ENCODE data around the gene RAB3A.
"Not testable (repeated sequence)": the region's sequence is repeated elsewhere in the genome, so short reads cannot be mapped to it uniquely, and the experiment has no call there.

RAB3A gene

DNA sequence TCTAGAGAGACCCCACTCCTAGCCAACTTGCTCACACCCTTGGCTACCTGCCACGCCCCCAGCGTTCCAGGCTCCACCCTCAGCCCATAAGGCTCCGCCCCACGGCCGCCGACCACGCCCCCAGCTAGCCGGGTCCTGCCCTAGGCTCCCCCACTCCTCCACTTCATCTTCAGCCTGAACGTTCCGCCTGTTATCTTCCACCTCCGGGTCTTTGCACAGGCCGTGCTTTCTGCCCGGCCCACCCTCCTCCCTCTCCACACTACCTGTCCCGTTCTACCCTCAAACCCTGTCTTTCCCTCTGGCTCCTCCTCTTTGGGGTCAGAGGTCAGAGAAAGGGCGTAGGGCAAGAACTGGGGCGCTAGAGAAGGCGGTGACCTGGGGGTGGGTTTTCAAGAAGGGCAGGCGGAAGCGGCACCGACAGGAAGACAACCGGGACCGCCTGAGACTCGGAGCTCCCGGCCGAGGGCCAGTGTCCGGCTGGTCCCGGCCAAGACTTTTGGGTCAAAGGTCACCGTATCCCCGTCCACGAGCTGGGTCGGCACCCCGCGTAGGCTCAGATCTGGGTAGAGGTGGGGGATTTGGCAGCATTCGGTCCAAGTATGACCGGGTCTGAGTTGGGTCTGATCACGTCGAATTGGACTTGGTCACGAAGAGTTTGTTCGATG is 20.1 kb upstream of the RAB3A start:
- DNase-seq, result peak in 1 of 2 experiments; percentile 17

DNA sequence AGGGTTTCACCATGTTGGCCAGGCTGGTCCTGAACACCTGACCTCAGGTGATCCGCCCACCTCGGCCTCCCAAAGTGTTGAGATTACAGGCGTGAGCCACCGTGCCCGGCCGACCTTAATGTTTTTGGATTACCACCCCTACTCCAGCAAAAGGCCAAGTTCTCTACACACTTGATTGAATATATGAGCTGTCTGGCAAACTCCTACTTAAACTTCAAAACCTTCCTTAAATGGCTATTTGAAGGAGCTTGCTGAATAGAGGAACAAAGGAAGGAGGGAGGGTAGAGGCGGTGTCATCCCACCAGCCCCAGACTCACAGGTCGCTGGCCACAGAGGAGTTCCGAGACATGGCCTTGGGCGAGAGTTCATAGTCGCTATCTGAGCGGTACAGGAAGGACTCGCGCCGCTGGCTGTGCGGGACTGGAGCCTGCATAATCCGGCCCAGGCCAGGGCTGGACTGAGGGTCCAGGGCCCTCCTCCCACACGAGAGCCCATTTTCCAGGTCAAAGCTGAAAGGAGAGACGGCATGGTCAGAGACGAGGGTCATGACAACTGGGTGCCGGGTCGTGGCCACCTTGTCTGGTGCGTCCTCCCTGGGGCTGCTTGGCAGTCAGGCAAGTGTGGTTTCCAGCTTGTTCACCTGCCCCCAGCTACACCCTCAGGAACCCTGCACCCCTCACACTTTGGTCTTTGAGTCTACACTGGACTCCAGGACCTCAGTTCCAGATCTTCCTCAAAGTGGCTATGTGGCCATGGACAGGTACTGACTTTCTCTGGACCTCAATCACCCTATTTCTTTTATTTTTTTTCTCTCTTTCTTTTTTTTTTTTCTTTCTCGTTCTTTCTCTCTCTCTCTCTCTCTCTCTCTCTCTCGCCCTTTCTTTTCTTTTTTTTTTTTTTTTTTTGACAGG is 18.2 kb upstream of the RAB3A start:
- DNase-seq, result no peak

DNA sequence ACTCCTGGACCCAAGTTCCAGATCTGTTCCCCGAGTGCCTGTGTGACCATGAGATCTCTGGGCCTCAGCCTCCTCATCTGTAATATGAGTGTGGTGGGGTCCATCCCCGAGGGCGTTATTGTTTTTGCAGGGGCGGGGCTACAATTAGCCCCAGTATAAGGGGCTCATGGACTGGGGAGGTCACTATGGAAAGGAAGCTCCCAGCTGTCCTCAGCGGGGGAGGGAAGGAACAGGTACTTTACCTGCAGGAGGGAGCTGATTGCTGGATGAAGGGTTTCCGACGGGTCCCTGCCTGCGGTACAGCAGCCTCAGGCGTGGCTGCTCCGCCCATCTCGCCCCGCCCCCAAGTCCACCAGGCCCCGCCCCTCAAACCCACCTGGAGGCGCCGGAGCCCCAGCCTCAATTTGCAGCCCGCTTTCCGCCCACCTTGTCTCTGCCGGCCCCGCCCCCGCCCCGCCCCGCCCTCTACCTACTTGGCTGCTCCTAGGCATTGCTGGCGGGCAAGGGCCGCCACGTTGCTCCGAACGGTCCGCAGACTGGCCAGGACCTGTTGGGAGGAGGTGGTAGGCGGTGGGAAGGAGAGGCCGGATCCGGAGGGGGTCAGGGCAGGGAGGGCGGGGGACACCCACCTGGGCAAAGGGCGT is 16.9 kb upstream of the RAB3A start:
- DNase-seq, result no peak

DNA sequence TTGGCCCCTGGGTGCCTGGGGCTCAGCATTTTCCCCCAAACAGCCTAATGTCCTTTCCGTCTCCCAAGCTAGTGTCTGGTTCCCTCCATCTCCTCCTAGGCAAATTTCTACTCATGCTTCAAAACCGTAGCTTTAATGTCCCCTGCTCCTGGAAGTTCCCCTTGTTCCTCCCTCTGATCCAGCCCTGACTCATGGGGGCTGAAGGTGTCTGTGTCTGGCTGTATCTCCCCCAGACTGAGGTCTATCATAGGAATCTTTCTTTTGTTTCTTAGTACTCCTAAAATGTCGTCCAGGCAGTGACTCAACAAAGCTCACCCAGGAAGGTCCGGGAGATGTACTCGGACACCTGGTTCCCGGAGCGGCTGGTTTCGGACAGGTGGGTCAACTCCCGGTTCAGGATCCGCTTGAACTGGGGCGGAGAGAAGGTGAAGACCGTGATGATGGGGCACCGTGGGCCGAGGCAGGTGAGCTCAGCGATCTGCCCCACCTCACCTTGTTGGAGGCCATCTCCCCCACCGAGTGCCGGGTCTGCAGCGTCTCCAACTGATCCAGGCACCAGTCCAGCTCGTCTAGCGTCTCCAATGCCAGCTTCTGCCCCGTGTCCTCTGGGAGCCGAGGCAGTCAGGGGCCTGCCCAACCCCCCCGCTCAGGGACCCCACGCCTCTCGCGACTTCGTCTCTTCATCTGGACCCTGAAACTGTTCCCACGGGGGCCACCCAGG is 16.2 kb upstream of the RAB3A start:
- no peak for DNase-seq

DNA sequence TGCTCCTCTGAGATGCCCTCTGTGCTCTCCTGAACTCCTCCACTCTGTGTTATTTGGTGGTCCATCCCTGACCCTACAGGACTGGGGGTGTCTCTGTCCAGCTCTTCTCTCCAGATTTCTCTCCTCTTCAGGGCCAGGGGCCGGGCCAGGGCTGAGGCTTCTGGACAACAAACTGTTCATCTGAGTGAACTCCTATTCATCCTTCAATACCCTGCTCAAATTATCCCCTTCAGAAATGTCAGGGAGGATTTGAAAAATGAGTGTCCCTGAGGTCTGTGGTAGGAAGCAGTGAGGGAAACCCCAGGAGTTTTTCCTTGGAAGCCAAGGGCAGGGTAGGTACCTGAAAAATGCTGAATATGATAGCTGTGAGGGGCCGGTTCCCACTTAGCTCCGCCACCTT is 14.8 kb upstream of the RAB3A start:
- no peak for DNase-seq

DNA sequence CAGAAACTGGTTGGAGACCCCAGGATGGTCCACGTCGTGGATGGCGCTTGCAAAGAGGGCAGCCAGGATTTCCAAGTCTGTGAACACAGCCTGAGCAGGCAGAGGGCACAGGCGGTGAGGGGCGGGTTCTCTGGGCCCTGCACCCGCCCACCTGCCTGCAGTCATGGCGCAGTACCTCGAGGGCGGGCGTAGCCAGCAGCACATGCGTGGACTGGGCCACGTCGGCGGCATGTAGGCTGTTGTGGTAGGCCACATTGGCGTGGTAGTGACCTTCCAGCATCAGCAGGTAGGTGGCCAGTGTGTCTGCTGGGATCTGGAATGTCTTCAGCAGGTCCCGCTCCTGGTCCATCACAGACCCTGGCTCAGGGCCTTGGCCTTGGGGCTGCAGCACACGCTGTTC is 14.3 kb upstream of the RAB3A start:
- no peak for DNase-seq

DNA sequence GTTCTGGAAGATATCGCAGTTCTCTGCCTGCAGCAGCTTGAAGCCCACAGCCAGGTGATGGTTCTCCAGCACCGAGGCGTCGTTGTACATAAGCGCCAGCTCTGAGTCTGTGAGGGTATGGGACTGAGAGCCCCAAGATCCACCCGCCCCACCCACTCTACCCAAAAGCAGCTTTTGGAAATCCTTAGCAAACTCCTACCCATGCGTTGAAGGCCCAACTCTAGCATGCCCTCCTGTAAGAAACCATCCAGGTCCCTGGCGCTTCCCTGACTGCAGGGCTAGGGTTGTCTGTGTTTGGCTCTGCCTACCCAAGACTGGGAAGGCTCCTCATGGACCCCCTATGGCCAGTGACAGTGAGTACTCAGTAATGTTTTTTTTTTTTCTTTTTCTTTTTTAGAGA is 12.9 kb upstream of the RAB3A start:
- DNase-seq, result no peak

DNA sequence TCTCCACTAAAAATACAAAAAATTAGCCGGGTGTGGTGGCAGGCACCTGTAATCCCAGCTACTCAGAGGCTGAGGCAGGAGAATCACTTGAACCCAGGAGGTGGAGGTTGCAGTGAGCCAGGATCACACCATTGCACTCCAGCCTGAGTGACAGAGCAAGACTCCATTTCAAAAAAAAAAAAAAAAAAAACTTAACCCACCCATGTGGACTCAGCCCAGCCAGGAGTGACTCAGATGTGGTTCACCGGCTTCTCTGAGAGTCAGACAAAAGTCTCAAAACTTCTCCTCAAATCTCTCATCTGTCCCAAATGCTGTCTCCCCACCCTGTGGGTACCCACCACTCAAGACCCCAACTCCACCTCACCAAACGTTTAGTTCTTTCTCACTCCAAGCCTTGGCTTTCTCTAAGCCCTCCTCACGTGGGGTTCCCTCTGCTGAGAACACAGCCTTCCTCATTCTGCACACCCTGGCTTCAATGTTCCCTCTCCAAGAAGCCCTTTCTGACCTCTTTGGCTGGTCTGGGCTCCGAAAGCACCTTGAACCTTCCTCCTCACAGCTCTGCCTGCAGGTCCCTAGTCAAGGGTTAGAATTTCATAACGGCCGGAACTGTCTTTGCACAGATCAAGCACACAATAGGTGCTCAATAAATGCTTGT is 11.1 kb upstream of the RAB3A start:
- DNase-seq, result no peak

DNA sequence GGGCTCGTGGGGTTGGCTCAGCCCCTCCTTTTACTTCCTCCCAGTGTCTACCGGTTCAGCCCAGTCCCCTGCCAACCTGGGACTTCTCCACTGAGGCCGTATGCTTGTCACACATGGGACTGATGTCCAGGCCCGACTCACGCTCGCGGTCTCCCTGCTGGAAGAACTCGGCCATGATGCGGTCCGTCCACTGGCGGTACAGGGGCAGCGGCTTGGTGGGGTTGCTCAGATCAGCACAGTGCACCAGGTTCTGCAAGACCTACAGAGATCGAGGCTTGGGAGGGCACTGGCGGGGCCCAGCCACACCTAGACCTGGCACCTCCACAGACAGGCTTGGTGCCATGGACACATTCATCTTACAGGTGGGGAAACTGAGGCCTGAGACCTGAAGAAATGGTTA is 7.8 kb upstream of the RAB3A start:
- DNase-seq, result no peak

DNA sequence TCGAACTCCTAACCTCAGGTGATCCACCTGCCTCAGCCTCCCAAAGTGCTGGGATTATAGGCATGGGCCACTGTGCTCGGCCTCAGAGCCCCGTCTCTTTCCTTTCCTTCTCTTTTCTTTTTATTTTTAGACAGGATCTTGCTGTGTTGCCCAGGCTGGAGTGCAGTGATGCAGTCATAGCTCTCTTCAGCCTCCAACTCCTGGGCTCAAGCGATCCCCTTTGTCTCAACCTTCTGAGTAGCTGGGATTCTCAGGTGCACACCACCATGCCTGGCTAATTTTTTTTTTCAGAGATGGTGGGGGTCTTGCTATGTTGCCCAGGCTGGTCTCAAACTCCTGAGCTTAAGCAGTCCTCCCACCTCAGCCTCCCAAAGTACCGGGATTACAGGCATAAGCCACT is 6.1 kb upstream of the RAB3A start:
- not testable (repeated sequence) for DNase-seq

DNA sequence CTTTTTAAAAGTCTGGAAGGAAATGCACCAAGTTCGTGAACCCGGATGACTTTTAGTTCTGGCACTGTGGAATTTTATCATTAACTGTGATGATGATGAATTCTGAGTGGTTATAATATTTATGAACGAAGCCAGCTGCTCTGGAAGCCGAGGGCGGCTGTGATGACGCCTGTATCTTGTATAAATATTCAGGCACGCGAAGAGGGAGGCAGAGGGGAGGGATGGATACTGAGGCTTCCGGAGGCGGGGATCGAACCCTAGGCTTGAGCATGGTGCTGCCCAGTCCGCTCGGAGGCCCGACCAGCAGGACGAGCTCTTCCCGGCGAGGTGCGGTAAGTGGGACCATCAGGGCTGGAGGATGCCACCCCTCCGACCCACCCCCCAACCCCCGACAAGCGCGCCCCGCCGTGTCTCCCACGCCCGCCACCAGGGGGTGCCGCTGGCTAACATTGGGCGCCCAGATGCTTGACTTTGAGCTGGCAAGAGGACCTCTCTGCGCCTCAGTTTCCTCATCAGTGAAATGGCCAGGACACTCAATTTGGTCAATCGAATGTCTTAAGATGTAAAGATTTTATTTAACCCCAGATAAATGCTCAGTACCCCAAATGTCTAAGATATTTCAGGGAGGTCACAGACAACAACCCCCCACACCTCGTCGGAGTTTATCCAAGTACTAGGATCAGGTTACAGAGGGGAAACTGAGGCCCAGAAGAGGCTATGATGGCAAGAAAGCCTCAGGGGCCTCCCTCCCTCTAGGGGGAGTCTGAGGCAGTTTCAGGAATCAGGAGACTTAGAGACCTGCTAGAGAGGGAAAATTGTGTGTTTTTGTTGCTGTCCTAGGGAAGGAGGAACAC is 4.5 kb upstream of the RAB3A start:
- no peak for DNase-seq

DNA sequence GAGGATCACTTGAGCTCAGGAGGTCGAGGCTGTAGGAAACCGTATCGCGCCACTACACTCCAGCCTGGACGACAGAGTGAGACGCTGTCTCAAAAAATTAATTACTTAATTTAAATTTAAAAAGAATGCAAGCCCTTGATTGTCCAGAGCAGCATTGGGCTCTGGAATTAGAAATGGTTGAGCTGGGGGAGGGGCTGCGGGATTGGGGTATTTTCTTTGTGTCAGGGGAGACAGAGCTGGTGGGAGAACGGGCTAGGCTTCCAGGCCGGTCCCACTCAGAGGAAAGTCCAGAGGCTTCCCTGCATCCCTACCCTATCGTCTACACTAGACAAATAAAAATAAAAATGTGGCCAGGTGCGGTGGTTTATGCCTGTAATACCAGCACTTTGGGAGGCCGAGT is 2.2 kb upstream of the RAB3A start:
- DNase-seq, result no peak

DNA sequence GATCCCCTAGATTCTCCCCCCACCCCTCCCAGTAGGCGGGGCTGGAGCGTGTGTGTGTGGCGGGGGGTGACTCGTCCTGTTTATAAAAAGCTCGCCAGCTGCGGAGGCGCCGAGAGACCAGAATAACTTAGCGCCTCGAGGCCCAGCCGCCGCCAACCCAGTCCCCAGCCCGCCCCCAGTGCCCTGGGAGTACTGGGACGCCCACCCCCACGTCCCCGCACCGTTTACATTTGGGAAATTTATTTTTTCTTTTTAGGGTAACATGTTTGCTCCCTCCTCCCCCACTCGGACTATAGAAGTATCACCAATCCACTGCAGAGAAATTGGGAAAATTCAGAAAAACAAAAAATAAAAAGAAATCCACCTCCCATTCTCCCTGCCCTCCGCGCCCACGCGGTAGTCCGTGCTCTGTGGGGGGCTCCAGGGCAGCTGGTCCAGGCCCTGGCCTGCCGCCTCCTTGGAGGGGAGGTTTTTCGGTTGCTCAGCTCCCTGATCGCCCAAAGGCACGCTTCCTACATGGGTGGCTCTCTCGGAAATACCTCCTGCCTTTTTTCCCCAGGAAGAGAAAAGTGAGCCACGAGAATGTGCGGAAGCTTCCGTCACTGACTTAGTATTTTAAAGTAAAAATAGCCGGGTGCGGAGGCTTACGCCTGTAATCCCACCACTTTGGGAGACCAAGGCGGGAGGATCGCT is 1.5 kb upstream of the RAB3A start:
- DNase-seq, result peak; percentile 46 to 54

DNA sequence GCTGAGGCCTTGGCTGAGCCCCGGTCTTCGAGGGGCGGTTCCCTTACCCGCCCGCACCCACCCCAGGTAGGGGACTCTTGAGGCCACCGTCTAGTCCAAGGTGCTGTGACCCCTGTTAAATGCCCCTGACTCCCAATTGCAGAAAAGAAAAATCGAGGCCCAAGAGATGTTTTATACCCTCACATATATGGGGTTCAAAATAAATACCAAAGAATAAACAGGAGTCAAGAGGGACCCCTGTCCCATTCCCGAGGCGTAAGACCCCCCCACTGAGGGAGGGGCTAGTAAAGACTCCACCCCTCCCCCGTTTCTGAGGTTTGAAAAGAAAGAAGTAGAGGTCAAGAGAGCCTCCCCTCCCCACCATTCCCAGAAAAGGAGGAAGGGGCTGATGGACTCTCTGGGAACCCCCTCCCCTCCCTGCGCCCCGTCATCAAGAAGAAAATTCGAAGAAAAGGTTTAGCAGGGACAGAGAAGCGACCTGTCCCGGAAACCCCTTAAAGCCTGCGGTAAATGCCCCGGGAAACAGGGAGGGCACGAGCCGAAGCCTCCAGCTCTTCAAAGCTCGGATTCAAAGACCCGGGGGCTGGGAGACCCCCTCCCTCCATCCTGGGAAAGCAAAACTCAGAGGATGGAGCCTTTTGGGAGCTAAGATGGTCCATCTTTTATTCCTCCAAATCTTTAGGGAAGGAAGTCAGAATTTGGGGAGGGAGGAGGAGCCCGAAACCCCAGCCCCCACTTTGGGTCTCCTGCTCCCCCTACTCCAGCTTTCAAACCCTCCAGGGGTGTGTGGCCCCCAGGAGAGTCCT is 755 bp upstream of the RAB3A start:
- peak; percentile 77 to 80 for DNase-seq

DNA sequence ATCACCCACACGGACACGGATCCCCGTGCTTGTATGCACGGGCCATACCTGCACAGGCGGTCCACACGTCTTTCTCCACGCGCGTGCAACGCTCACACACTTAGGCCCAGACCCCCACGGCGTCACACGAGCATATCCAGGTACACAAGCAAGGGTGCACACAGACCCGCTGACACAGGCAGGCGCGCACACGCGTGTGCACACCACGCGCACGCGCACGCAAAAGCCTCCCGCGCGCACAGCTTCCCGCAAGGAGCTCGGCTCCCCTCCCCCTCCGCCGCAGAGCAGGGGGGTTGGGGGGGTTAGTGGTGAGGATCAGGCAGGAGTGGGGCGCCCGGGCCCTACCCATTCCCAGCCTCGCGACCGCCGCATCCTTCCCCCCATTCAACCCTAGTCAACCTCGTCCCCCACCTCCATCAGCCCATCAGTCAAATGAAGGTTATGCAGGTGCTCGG is 407 bp downstream of the RAB3A start:
- DNase-seq, result peak; percentile 27 to 49

DNA sequence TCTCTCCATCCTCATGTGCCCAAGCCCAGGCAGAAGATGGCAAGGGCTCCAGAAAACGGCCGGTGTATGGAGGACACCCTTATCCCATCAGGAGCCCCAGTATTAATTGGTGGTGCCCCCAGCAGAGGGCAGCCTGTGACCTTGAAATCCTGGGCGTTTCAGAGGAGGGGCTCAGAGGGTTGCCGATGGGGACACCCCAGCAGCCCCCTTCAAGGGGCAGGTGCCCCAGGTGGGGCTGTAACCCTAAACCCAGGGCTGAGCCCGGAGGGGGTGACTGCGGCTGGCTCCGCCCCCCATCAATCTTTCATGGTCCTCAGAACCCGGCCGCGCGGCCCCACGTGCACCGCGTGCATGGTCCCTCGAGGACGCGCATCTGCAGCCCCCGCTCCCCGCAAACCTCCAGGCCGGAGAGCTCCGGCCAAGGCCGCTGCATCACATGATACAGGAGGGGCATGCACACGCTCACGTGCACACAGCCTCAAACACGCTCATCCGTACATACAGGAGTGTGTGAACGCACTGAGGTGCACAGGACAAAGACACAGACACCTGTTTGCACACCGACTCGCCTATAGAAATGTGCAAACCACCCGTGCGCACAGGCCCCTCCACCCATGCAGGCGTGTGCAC is 949 bp downstream of the RAB3A start:
- DNase-seq, result peak in 1 of 2 experiments; percentile 41

DNA sequence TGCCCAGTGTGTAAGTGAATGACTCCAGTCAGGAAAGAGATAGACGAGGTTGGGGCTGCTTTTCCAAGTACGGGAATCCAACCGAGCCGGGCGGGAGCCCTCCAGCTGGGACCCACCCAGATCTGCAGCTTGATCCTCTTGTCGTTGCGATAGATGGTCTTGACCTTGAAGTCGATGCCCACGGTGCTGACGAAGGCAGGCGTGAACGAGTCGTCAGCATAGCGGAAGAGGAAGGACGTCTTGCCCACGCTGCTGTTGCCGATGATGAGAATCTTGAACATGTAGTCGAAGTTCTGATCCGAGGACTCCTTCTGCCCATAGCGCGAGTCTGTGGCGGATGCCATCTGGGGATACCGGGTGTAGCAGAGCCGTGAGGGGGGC is 1.5 kb downstream of the RAB3A start:
- DNase-seq, result no peak

DNA sequence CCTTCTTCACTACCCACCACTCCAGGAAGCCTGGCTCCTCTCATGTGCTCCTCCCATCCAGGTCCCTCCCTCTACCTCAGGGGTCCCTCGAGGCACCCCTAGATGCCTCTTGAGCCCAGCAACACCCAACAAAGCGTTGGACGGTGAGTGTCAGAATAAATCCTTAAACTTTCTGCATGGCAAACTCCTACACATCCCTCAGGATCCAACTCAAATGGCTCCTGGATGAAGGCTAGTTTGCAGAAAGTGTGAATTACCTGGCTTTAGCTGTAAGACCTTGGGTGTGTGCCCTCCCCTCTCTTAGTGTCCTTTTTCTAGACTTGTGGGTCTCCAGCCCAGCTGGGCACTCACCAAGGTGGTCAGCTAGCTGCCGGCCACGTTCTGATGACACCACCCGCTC is 5.5 kb downstream of the RAB3A start:
- DNase-seq, result no peak

DNA sequence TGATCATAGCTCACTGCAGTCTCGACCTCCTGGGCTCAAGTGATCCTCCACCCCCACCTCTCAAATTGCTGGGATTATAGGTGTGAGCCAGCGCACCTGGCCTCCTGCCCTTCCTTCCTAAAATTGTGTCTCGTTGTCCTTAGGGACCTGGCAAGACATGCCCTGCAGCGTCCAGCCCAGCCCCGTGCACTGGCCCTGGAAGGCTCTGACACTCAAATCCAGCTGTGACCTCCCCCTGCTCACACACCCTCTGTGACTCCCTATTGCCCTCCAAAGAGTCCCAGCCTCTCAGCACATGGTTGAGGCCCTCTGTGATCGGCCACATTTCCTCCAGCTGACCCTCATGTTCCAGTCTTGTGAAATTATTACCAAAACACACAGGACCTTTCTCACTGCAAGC is 5.9 kb downstream of the RAB3A start:
- no peak for DNase-seq

DNA sequence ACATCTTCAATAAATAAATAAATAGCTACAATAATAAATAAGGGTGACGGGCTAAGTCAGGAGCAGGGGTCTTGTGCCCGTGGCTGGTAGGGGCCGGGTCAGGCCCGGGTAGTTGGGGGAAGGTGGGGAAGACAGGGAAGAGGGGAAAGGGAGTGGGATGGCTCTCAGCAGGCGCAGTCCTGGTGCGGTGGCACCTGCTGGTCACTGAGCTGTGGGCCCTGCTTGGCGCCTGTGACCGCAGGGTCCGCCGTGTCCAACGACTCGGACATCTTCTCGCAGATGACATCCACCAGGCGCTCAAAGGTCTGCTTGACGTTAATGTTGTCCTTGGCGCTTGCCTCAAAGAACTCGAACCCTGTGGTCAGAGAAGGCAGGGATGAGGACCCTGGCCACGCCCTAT is 6.5 kb downstream of the RAB3A start:
- no peak for DNase-seq

All from NCI-H2081 (cell line).